Limb (tissue), 2 donors: ENCODE data around the gene NTN5.

Source experiments
- DNase-seq, 2 donors: peaks; one replicate each; pipeline ENCODE4 v3.0.0-alpha.2; 2016; ENCODE audit errors: extremely low spot score in 2 of 2

Gene NTN5

DNA sequence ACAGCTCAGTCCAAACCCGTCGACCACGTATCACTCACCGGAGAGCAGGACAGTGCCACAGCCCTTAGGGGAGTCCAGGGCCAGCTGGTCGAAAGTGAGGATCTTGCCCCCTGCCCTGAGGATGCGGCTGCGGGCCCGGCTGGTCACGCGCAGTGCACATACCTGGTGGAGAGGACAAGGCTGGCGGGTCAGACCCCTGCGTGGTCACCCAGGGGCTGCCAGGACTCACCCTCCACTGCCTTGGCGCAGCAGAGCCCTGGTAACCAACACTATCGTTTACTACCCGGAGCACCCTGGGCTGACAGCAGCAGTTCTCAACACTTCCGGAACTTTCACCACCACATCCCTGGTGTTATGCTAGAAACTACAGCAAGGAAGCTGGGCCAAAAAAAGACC is 56.8 kb downstream of the NTN5 start:
- peak in 1 of 2 donors; percentile 33 for DNase-seq

DNA sequence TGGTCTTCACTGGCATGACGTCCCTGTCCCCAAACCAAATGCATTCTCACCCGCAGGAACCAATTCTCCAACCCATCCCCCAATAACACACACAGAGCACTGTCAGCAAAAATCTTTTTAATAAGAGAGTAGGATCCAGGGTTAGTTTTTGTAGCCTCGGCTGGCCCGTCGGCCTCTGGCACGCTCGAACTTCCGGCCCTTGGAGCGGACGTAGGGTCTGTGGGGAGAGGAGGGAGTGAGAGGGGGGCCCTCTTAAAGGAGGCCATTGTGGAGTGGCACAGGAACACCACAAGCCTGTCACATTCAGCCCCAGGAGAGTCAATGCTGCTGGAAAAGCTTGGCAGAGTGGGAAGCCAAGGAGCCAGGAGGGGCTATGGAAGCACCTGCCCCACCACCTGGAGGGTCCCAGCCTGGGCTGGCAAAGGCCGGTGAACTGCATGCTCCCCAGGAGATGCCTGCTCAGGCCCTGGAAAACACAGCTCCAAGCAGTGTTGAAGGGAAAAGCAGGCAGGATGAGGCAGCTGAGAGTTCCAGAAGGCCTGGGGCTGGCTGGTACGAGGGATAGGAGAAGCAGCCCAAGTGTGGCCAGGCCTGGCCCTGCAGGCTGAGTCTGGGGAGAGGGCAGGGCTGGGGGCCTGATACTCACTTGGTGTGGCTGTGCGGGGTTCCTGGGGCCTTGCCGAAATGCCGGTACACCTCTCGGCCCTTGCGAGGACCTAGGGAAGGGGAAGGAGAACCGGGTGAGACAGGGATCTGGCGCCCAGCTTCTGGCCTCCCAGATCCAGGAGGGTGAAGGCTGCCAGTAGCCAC is 57.4 kb downstream of the NTN5 start:
- peak in 1 of 2 donors; percentile 34 for DNase-seq

DNA sequence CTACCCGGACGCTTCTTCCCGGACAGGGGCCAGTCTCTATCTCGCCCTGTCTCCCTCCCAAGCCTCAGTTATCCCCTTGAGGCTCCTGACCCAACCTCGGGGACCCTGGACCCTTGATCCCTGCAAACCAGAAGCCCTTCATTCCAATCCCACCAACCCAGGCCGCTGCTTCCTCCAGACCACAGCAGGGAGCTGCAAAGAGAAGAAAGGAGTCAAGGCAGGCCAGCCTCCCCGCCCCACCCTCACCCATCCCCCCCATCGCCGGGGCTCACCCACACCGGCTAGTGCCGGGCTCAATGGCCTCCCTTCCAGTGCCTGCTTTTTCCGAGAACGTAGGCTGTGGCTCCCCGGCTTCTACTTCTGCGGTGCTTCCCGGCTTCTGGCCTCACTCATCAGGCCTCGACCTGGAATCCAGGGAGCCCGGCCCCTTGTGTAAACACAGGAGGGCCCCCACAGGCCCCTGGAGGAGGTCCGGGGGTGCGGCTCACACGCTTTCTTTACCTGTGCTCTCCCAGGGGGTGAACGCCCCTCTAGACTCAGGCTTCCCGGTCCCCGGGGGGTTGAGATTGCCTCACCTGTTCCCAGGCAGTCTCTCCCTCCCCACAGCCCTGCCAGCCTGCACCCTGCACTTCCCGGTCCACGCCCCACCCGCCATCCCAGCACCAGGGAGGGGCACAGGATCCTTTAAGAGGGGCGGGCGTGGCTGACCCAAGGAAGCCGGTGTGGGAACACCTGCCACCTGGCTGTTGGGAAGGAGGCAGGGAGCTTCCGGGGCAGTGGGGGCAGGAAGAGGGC is 58.2 kb downstream of the NTN5 start, which contains the start of gene FAM83E:
TSS of gene FAM83E (minus strand) at position 641 of the 795 bp plus-strand sequence. CDS start 1,704 bp downstream, outside the sequence.
- DNase-seq: peak in 1 of 2 donors; percentile 49

DNA sequence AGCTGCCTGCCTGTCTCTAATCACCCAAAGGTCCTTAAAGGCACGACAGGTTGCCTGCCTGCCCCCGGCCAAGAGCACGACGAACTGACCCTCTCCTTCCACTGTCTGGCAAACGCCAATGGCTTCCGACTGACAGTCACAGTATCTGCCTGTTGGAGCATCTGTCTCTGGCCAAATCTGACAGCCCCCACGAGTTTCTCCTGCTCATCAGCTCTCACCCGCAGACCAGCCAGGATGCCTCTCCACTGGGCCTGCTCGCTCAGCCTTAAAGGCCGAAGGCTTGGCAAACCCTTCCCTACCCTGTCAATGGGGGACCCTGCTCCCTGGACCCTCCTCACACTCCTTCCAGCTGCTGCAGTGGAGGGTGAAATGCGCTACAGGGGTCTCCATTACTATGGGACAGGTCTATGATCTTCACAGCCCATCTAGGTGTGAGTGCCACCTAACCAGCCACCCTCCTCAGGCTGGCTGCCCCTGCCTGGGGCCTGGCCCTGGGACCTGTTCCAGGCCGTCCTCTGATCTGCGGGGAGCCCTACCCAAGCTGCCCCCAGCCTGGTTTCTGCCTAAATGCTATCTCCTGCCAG is 58.9 kb downstream of the NTN5 start:
- no peak for DNase-seq

DNA sequence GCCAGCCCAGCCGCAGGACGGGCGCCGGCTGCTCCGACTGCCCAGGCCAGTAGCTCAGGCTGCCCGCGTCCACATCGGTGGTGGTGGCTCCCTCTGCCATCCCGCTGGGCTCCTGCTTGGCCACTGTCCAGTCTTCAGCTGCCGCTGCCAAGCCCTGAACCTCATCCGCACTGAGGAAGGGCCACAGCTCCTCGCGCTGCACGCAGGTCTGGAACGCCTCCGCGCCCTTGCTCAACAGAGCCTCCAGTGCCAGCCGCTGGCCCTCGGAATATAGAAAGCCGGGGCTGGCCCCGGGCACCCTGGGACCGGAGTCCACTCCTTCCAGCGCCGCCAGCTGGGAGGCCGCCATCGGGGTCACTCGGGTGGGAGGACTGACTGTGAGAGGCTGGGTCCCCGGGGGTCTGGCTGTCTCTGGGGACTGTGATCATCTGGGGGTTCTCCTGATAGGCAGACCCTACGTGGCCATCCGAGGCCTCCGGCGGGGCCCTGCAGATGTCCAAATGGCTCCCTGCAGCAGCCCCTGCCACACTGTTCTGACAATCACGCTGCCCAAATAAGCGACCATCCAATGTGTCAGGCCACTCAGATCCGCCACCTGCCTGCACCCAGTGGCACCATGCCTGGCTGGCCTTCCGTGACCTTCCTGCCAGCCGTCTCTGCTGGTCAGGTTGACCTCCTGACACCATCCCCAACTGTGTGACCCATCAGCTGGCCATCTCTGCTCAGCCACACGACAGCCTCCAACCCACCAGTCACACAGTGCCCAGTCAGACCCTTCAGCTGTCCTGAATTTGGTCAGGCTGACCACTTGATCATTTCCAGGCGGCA is 59.6 kb downstream of the NTN5 start:
- peak in 1 of 2 donors; percentile 40 for DNase-seq

DNA sequence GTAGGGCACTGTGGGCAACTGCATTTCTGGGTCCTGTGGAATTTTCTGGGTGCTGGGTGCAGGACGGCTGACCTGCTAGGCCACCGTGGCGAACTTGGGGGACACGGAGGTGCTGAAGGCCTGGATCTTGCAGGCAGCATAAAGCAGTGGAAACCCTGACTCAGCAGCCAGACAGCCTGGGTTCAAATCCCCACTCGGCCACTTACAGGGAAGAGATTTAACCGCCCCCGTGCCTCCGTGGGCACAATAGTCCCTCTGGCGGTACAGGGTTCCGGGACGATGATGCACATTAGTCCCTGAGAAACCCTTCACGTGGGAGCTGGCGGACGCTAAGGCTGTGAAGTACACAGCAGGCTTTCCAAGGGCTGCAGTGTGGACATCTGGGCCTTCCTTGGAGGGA is 60.9 kb downstream of the NTN5 start:
- no peak for DNase-seq
